ENCODE data around the gene VIP.

Gene VIP

GRCh38 chr6:152749336-152749735 lies 1.3 kb upstream of the VIP start:
- H3K36me3 ChIP-seq (ENCODE audit: low read length): no peaks in the 10 kb centered on the region
- no peaks in the 10 kb centered on the region for H4K20me1 ChIP-seq (ENCODE audit: low read depth, low read length)
- H3K9ac ChIP-seq (ENCODE audit: low read length): no peak overlapping the region
- no peaks in the 10 kb centered on the region for H3K79me2 ChIP-seq (ENCODE audit: insufficient read depth, low read length)
- H3K27ac ChIP-seq (ENCODE audit: low read depth, low read length): no peak overlapping the region
- H2AFZ ChIP-seq (ENCODE audit: low read depth, low read length, severe bottlenecking): no peak overlapping the region
- H3K27me3 ChIP-seq (ENCODE audit: low read length): no peaks in the 10 kb centered on the region
- TF ChIP-seq CTCF (IDR thresholded peaks at IDR 0.05; ENCODE audit: insufficient read depth, low read length, poor library complexity, severe bottlenecking): no peak
- TF ChIP-seq EZH2phosphoT487 (conservative IDR thresholded peaks at IDR 0.05; ENCODE audit: low read length): no peak
- H3K4me3 ChIP-seq (ENCODE audit: insufficient read depth, low read length, poor library complexity, severe bottlenecking): no peak overlapping the region
- H3K4me2 ChIP-seq (ENCODE audit: low read depth, low read length, poor library complexity, severe bottlenecking): no peak overlapping the region
- no peaks in the 10 kb centered on the region for H3K9me3 ChIP-seq (ENCODE audit: insufficient read depth, low read length)
- no peaks in the 10 kb centered on the region for H3K9me2 ChIP-seq (replicated peaks; ENCODE audit: insufficient read depth, low read length)
- no peaks in the 10 kb centered on the region for H3F3A ChIP-seq (ENCODE audit: insufficient read depth)

GRCh38 chr6:152765331-152765730 lies 14.7 kb downstream of the VIP start:
- no peaks in the 10 kb centered on the region for H3K79me2 ChIP-seq (ENCODE audit: insufficient read depth, low read length)
- no peaks in the 10 kb centered on the region for H3F3A ChIP-seq (ENCODE audit: insufficient read depth)
- no peak overlapping the region for H3K4me3 ChIP-seq (ENCODE audit: insufficient read depth, low read length, poor library complexity, severe bottlenecking)
- H3K27me3 ChIP-seq (ENCODE audit: low read length): no peaks in the 10 kb centered on the region
- no peaks in the 10 kb centered on the region for H3K9me2 ChIP-seq (replicated peaks; ENCODE audit: insufficient read depth, low read length)
- H3K36me3 ChIP-seq (ENCODE audit: low read length): no peaks in the 10 kb centered on the region
- no peak overlapping the region for H3K4me2 ChIP-seq (ENCODE audit: low read depth, low read length, poor library complexity, severe bottlenecking)
- H3K9me3 ChIP-seq (ENCODE audit: insufficient read depth, low read length): no peaks in the 10 kb centered on the region
- no peaks in the 10 kb centered on the region for H4K20me1 ChIP-seq (ENCODE audit: low read depth, low read length)
- H3K9ac ChIP-seq (ENCODE audit: low read length): no peak overlapping the region
- H3K27ac ChIP-seq (ENCODE audit: low read depth, low read length): no peak overlapping the region
- TF ChIP-seq EZH2phosphoT487 (conservative IDR thresholded peaks at IDR 0.05; ENCODE audit: low read length) (no peak), CTCF (IDR thresholded peaks at IDR 0.05; ENCODE audit: insufficient read depth, low read length, poor library complexity, severe bottlenecking) (no peak)
- no peak overlapping the region for H2AFZ ChIP-seq (ENCODE audit: low read depth, low read length, severe bottlenecking)

- Histone ChIP-seq H3K27ac (ENCODE audit: low read depth, low read length) (no peak overlapping the region), H4K20me1 (ENCODE audit: low read depth, low read length) (no peaks in the 10 kb centered on the region), H3K79me2 (ENCODE audit: insufficient read depth, low read length) (no peaks in the 10 kb centered on the region), H3F3A (ENCODE audit: insufficient read depth) (no peaks in the 10 kb centered on the region), H3K4me2 (ENCODE audit: low read depth, low read length, poor library complexity, severe bottlenecking) (no peak overlapping the region), H3K36me3 (ENCODE audit: low read length) (no peaks in the 10 kb centered on the region), H3K9me3 (ENCODE audit: insufficient read depth, low read length) (no peaks in the 10 kb centered on the region), H3K9me2 (replicated peaks; ENCODE audit: insufficient read depth, low read length) (no peaks in the 10 kb centered on the region), H3K27me3 (ENCODE audit: low read length) (no peaks in the 10 kb centered on the region), H2AFZ (ENCODE audit: low read depth, low read length, severe bottlenecking) (no peak overlapping the region), H3K4me3 (ENCODE audit: insufficient read depth, low read length, poor library complexity, severe bottlenecking) (no peak overlapping the region), H3K9ac (ENCODE audit: low read length) (no peak overlapping the region)
- TF ChIP-seq CTCF (IDR thresholded peaks at IDR 0.05; ENCODE audit: insufficient read depth, low read length, poor library complexity, severe bottlenecking): no peak
- no peak for TF ChIP-seq EZH2phosphoT487 (conservative IDR thresholded peaks at IDR 0.05; ENCODE audit: low read length)
Observed at GRCh38 chr6:152769159-152769558, 18.6 kb downstream of the VIP start.

Data from SU-DHL-6 (cell line).